Stomach smooth muscle (tissue), 2 donors: ENCODE data around the gene IFT80.
"Not testable (repeated sequence)": the region's sequence is repeated elsewhere in the genome, so short reads cannot be mapped to it uniquely, and the experiment has no call there.

ENCODE experiments used
- H3K27ac ChIP-seq: one replicate; pipeline ENCODE4 v1.7.0; 2013; ENCODE audit warnings: mild to moderate bottlenecking, low read length, inconsistent platforms
- H3K27me3 ChIP-seq, 2 donors: one replicate each; pipeline ENCODE4 v1.7.0; 2013; ENCODE audit warnings: low read length in 2 of 2; ENCODE audit not compliant: insufficient read depth in 2 of 2, control insufficient read depth in 1 of 2
- H3K36me3 ChIP-seq, 2 donors: one replicate each; pipeline ENCODE4 v1.7.0; 2013; ENCODE audit warnings: low read length in 2 of 2; ENCODE audit not compliant: control insufficient read depth in 2 of 2, insufficient read depth in 2 of 2
- H3K4me1 ChIP-seq: one replicate; pipeline ENCODE4 v1.7.0; 2013; ENCODE audit warnings: low read length; ENCODE audit not compliant: control insufficient read depth, insufficient read depth
- H3K4me3 ChIP-seq, 2 donors: one replicate each; pipeline ENCODE4 v1.7.0; 2013; ENCODE audit warnings: low read length in 2 of 2
- H3K9ac ChIP-seq, 2 donors: one replicate each; pipeline ENCODE4 v1.7.0; 2013; ENCODE audit warnings: low read length in 2 of 2, mild to moderate bottlenecking in 1 of 2
- H3K9me3 ChIP-seq, 2 donors: one replicate each; pipeline ENCODE4 v1.7.0; 2013; ENCODE audit warnings: low read length in 2 of 2; ENCODE audit not compliant: control insufficient read depth in 2 of 2
- donor health status: healthy.
- donor health status: Pancreatic carcinoma.

IFT80 gene

DNA sequence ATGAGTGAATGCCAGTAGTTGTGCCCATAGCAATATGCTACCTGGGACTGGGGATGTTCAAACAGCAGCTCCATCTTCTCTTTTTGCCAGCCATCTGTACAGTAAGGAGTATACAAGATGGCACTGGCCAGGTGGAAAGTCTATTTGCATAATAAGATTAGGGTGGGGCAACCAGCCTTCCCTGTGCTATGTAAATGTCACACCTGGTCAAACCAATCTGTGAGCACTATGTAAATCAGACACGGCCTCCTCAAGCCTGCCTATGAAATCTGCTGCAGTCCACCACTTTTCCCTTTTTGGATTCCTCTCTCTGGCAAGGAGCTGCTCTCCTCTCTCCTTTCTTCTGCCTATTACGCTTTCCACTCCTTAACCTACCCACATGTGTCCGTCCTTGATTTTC is 120.8 kb downstream of the IFT80 start:
- Histone ChIP-seq H3K36me3 (peaks cover 0 to 11% of the 10 kb centered on the region in 2 donors), H3K4me3 (no peak overlapping the region), H3K9me3 (no peaks in the 10 kb centered on the region), H3K27me3 (no peaks in the 10 kb centered on the region), H3K27ac (no peak overlapping the region), H3K9ac (no peak overlapping the region), H3K4me1 (no peaks in the 10 kb centered on the region)

- Histone ChIP-seq H3K27ac (no peak overlapping the region), H3K4me1 (no peaks in the 10 kb centered on the region), H3K9ac (no peak overlapping the region), H3K4me3 (no peak overlapping the region), H3K27me3 (no peaks in the 10 kb centered on the region), H3K9me3 (no peaks in the 10 kb centered on the region), H3K36me3 (no peaks in the 10 kb centered on the region)
These were observed 133.9 kb downstream of the IFT80 start for GRCh38 chr3:160265088-160265487.

DNA sequence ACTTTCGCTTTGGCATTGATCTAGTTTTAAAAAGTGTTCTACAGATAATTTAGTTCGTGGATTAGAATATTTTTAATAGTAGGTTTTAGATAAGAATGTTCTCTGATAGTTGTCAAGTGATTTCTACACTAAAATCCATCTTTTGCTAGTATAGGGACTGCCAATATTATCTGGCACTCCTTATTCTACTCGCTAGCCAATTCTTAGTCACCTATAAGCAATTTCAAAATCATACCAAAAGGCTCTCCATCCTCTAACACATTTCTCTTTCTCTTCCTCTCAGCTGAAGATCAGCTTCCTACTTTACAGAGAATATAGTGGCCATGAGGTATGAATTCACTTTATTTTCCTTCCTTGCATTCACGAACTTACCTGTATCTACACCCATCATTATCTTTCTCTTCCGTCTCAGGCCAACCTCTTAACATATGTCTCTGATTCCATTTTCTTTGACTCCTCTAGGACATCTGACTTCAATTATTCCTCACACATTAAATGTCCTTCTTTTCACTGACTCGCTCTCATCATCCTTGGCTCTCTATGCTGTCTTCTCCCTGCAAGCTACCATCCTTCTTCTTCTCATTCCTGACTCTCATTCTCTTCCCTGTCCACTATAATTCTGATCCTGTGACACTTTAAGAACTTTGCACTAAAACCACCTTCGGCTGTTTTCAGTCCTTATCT is 138.3 kb downstream of the IFT80 start:
- Histone ChIP-seq H3K9me3 (no peaks in the 10 kb centered on the region), H3K27me3 (no peaks in the 10 kb centered on the region), H3K27ac (no peak overlapping the region), H3K9ac (no peak overlapping the region), H3K4me1 (peaks cover 4% of the 10 kb centered on the region), H3K36me3 (no peaks in the 10 kb centered on the region), H3K4me3 (no peak overlapping the region)

GRCh38 chr3:160259589-160259988 is 139.4 kb downstream of the IFT80 start:
- Histone ChIP-seq H3K27ac (no peak overlapping the region), H3K4me3 (no peak overlapping the region)

GRCh38 chr3:160257606-160258005 is 141.4 kb downstream of the IFT80 start:
- Histone ChIP-seq H3K27ac (no peak overlapping the region), H3K9ac (no peak overlapping the region), H3K36me3 (no peaks in the 10 kb centered on the region), H3K27me3 (no peaks in the 10 kb centered on the region), H3K4me3 (no peak overlapping the region), H3K9me3 (no peaks in the 10 kb centered on the region), H3K4me1 (peaks cover 4% of the 10 kb centered on the region)

More at GRCh38 chr3:160259589-160259988, 139.4 kb downstream of the IFT80 start:
- Histone ChIP-seq H3K4me1 (peaks cover 4% of the 10 kb centered on the region), H3K36me3 (no peaks in the 10 kb centered on the region), H3K9me3 (no peaks in the 10 kb centered on the region), H3K9ac (no peak overlapping the region), H3K27me3 (no peaks in the 10 kb centered on the region)

DNA sequence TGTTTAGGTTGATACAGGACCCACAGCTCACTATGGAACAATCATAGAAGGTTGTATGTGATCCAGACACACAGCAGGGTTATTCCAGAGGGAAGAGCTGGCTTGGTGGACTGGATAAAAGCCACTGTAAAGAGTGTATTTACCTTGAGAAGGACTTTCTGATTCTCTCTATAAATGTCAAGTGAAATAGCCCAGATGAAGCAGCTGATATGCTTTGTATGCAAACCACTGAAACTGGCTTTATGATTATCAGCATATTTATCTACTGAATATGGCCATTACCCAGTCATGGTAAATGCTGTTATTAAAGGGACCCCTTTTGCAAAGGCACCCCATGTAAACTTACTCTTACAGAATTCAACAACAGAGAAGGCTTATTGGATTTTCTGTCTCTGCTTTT is 145.7 kb downstream of the IFT80 start:
- Histone ChIP-seq H3K4me1 (no peaks in the 10 kb centered on the region), H3K27me3 (no peaks in the 10 kb centered on the region), H3K4me3 (no peak overlapping the region), H3K36me3 (no peaks in the 10 kb centered on the region), H3K27ac (no peak overlapping the region), H3K9ac (no peak overlapping the region), H3K9me3 (no peaks in the 10 kb centered on the region)

DNA sequence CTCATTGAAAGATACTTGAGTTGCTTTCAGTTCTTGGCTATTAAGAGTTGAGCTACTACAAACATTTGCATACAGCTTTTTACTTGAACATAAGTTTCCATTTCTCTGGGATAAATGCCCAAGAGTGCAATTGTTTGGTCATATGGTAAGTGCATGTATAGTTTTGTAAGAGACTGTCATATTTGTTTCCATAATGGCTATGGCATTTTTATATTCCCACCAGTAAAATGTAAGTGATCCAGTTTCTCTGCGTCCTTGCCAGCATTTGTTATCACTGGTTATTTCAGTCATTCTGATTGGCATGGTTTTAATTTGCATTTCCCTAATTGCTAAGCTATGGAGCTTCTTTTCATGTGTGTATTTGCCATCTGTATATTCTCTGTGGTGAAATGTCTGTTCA is 151.3 kb downstream of the IFT80 start:
- no peaks in the 10 kb centered on the region for H3K27me3 ChIP-seq
- H3K36me3 ChIP-seq, result no peaks in the 10 kb centered on the region
- no peaks in the 10 kb centered on the region for H3K4me1 ChIP-seq
- no peak overlapping the region for H3K27ac ChIP-seq
- no peak overlapping the region for H3K4me3 ChIP-seq
- H3K9ac ChIP-seq, result no peak overlapping the region
- H3K9me3 ChIP-seq, result no peaks in the 10 kb centered on the region

- H3K4me1 ChIP-seq, result no peaks in the 10 kb centered on the region
- peaks cover 0 to 3% of the 10 kb centered on the region in 2 donors for H3K9me3 ChIP-seq
These were observed 153.7 kb downstream of the IFT80 start for GRCh38 chr3:160245261-160245800.

DNA sequence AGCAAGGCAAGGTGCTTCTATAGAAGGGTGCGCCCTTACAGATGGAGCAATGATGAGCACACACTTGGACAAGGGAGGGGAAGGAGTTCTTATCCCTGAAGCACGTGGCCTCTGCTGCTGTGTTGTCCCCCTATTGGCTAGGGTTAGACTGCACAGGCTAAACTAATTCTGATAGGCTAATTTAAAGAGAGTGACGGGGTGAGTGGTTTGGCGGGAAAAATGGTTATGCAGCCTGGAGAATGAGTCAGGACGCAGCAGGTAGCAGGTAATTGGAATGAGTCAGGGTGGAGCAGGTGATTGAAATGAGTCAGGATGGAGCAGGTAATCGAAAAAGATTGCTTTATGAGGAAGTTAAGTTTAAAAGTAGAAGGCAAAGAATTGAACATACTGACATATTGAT is 158.3 kb downstream of the IFT80 start:
- not testable (repeated sequence) for H3K9ac ChIP-seq, H3K36me3 ChIP-seq, H3K27ac ChIP-seq, H3K4me3 ChIP-seq, H3K4me1 ChIP-seq, H3K9me3 ChIP-seq, H3K27me3 ChIP-seq

More at GRCh38 chr3:160245261-160245800, 153.7 kb downstream of the IFT80 start:
- Histone ChIP-seq H3K27ac (no peak overlapping the region), H3K36me3 (no peaks in the 10 kb centered on the region), H3K9ac (no peak overlapping the region), H3K27me3 (no peaks in the 10 kb centered on the region), H3K4me3 (no peak overlapping the region)

DNA sequence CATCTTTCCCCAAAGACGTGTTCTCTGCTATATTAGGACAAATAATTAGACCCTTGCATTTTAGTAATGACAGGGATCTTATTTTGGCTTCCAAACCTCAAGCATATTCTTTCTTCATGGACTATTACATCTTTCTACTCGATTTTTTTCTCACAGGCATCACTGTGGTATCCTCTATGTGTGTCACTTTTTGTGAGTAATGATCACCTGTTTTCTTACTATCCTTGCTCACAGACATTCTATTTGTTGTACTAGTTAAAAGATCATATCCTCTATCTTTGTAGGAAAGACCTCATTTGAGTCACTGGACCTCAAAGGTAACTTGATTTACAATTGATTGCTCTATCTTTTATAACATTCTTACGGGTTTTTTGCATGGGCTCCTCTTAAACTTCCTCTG is 167.0 kb downstream of the IFT80 start:
- Histone ChIP-seq H3K9me3 (no peaks in the 10 kb centered on the region), H3K36me3 (no peaks in the 10 kb centered on the region), H3K4me1 (no peaks in the 10 kb centered on the region), H3K9ac (no peak overlapping the region), H3K27me3 (peaks cover 4 to 18% of the 10 kb centered on the region in 2 donors), H3K4me3 (no peak overlapping the region), H3K27ac (no peak overlapping the region)

DNA sequence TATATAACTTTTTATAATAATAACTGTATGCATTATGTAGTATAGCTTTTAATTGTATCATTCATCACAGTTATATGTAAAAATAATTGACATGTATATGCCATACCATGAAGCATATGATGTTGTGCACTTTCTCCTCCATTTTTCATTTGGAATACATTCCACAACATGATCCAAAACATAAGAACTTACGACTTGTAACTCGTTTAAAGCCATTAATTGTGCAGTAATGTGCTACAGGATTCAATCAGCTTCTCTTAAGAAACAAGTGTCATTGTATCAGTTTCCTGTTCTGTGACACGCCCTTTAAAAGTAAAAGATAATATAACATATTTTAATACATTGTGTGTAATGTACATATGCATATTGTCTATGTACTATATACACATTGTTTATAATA is 171.6 kb downstream of the IFT80 start:
- Histone ChIP-seq H3K4me3 (no peak overlapping the region), H3K9me3 (no peaks in the 10 kb centered on the region), H3K27ac (no peak overlapping the region), H3K4me1 (peaks cover 15% of the 10 kb centered on the region), H3K9ac (no peak overlapping the region), H3K36me3 (no peaks in the 10 kb centered on the region), H3K27me3 (peaks cover 14 to 42% of the 10 kb centered on the region in 2 donors)
